SJSA1 (cell line): ENCODE data around the gene GLTPD2. TPM values are rescaled to one million over a fixed set of nuclear protein-coding genes. Genes with fewer than 3 reads are reported as not detected.
A peak's percentile ranks its signal among the peaks of the same experiment; 100 is the strongest.

ENCODE experiments used
- DNase-seq, 2 experiments: peaks; one replicate each; pipeline ENCODE4 v3.0.0-alpha.2; 2015 to 2020; ENCODE audit warnings: low spot score in 2 of 2, low read depth in 1 of 2
- H3K27ac ChIP-seq: fragments of 250-450 bp; sonication (Bioruptor Pico); 2 replicates; pipeline ENCODE4 v1.5.1; 2020; ENCODE audit warnings: mild to moderate bottlenecking, moderate library complexity
- H3K27me3 ChIP-seq: fragments of 250-450 bp; sonication (Bioruptor Pico); replicated peaks from 2 replicates; pipeline ENCODE4 v1.5.1; 2020; ENCODE audit warnings: mild to moderate bottlenecking, moderate library complexity
- H3K36me3 ChIP-seq: fragments of 250-450 bp; sonication (Bioruptor Pico); 2 replicates; pipeline ENCODE4 v1.5.1; 2020; ENCODE audit warnings: mild to moderate bottlenecking
- H3K4me1 ChIP-seq: fragments of 250-450 bp; sonication (Bioruptor Pico); replicated peaks from 2 replicates; pipeline ENCODE4 v1.6.1; 2021; ENCODE audit warnings: mild to moderate bottlenecking
- H3K4me3 ChIP-seq: fragments of 250-450 bp; sonication (Bioruptor Pico); 2 replicates; pipeline ENCODE4 v1.5.1; 2020; ENCODE audit warnings: mild to moderate bottlenecking
- H3K9me3 ChIP-seq: fragments of 250-450 bp; sonication (Bioruptor Pico); replicated peaks from 2 replicates; pipeline ENCODE4 v1.5.1; 2020; ENCODE audit warnings: mild to moderate bottlenecking
- total RNA-seq: library from RNA; depleted of rRNA; stranded (reverse); fragments of >200 nt; shearing (Covaris generic); gene quantifications from 2 replicates; pipeline ENCODE4 v1.2.3, GENCODE V29; 2014

Gene GLTPD2
- total RNA-seq, 1 experiment from 2014 or later: not detected

GRCh38 chr17:4782652-4783051 is 6.1 kb upstream of the GLTPD2 start:
- DNase-seq: no peak
- H3K9me3 ChIP-seq: no peaks in the 10 kb centered on the region
- H3K27ac ChIP-seq: no peak overlapping the region
- H3K4me3 ChIP-seq: no peak overlapping the region
- 0 out of 2 replicates have a peak, but pooled peaks cover 3% of the 10 kb centered on the region for H3K27me3 ChIP-seq
- 0 out of 2 replicates have a peak, but pooled peaks cover 4% of the 10 kb centered on the region for H3K4me1 ChIP-seq
- no peaks in the 10 kb centered on the region for H3K36me3 ChIP-seq

GRCh38 chr17:4785311-4786105 is 3.3 kb upstream of the GLTPD2 start:
- Histone ChIP-seq H3K4me3 (no peak overlapping the region), H3K27me3 (no peaks in the 10 kb centered on the region)
- no peak for DNase-seq

GRCh38 chr17:4786106-4786511 is 2.7 kb upstream of the GLTPD2 start, which contains the start of gene VMO1:
Gene VMO1 (minus strand): TSS chr17:4786364. CDS start chr17:4786352, 12 bp downstream.
- Histone ChIP-seq H3K4me1 (peaks cover 12% of the 10 kb centered on the region), H3K4me3 (no peak within 1 kb of the TSS), H3K36me3 (no peaks in the 10 kb centered on the region), H3K27me3 (no peaks in the 10 kb centered on the region), H3K9me3 (no peaks in the 10 kb centered on the region; the same call in 1 of the 2 replicates), H3K27ac (no peak within 1 kb of the TSS)
- DNase-seq: no peak

More at GRCh38 chr17:4785311-4786105, 3.3 kb upstream of the GLTPD2 start:
- peaks cover 12% of the 10 kb centered on the region for H3K4me1 ChIP-seq
- H3K9me3 ChIP-seq: no peaks in the 10 kb centered on the region; the same call in 1 of the 2 replicates
- H3K27ac ChIP-seq: no peak overlapping the region
- H3K36me3 ChIP-seq: no peaks in the 10 kb centered on the region

- no peak overlapping the region for H3K4me3 ChIP-seq
- DNase-seq: no peak
Observed at GRCh38 chr17:4786516-4786915, 2.2 kb upstream of the GLTPD2 start.

GRCh38 chr17:4788159-4788806 is 481 bp upstream of the GLTPD2 start:
- no peak for DNase-seq
- no peak overlapping the region for H3K27ac ChIP-seq

More at GRCh38 chr17:4786516-4786915, 2.2 kb upstream of the GLTPD2 start:
- Histone ChIP-seq H3K4me1 (peaks cover 12% of the 10 kb centered on the region), H3K36me3 (no peaks in the 10 kb centered on the region), H3K27ac (no peak overlapping the region), H3K27me3 (no peaks in the 10 kb centered on the region), H3K9me3 (no peaks in the 10 kb centered on the region; the same call in 1 of the 2 replicates)

GRCh38 chr17:4789701-4789950 is 862 bp downstream of the GLTPD2 start:
- H3K27me3 ChIP-seq: no peaks in the 10 kb centered on the region
- no peak for DNase-seq
- no peaks in the 10 kb centered on the region for H3K36me3 ChIP-seq
- H3K4me1 ChIP-seq: peaks cover 12% of the 10 kb centered on the region
- no peaks in the 10 kb centered on the region; the same call in 1 of the 2 replicates for H3K9me3 ChIP-seq
- peak overlapping the region; percentile 63 for H3K27ac ChIP-seq
- peak overlapping the region; percentile 59 for H3K4me3 ChIP-seq

More at GRCh38 chr17:4788159-4788806, 481 bp upstream of the GLTPD2 start:
- no peak overlapping the region for H3K4me3 ChIP-seq
- peaks cover 12% of the 10 kb centered on the region for H3K4me1 ChIP-seq
- H3K9me3 ChIP-seq: no peaks in the 10 kb centered on the region; the same call in 1 of the 2 replicates
- H3K36me3 ChIP-seq: no peaks in the 10 kb centered on the region
- H3K27me3 ChIP-seq: no peaks in the 10 kb centered on the region

- H3K4me1 ChIP-seq: peaks cover 12% of the 10 kb centered on the region
- H3K4me3 ChIP-seq: peak overlapping the region; percentile 59
- peak; percentile 89 to 93 for DNase-seq
- H3K27ac ChIP-seq: peak overlapping the region; percentile 63
- no peaks in the 10 kb centered on the region; the same call in 1 of the 2 replicates for H3K9me3 ChIP-seq
- H3K36me3 ChIP-seq: no peaks in the 10 kb centered on the region
- H3K27me3 ChIP-seq: no peaks in the 10 kb centered on the region
Observed at GRCh38 chr17:4789951-4790704, 1.4 kb downstream of the GLTPD2 start.

- no peaks in the 10 kb centered on the region for H3K36me3 ChIP-seq
- H3K27me3 ChIP-seq: no peaks in the 10 kb centered on the region
- no peak for DNase-seq
- no peaks in the 10 kb centered on the region; the same call in 1 of the 2 replicates for H3K9me3 ChIP-seq
- H3K4me1 ChIP-seq: peaks cover 12% of the 10 kb centered on the region
- H3K27ac ChIP-seq: no peak overlapping the region
- peak overlapping the region; percentile 59 for H3K4me3 ChIP-seq
Observed at GRCh38 chr17:4790705-4791088, 1.9 kb downstream of the GLTPD2 start.

- Histone ChIP-seq H3K36me3 (peaks cover 19% of the 10 kb centered on the region), H3K27me3 (no peaks in the 10 kb centered on the region), H3K4me1 (peaks cover 6% of the 10 kb centered on the region), H3K4me3 (no peak overlapping the region), H3K9me3 (no peaks in the 10 kb centered on the region), H3K27ac (no peak overlapping the region)
- DNase-seq: no peak
Observed at GRCh38 chr17:4795168-4795567, 6.4 kb downstream of the GLTPD2 start.

- peaks cover 6% of the 10 kb centered on the region for H3K4me1 ChIP-seq
- H3K4me3 ChIP-seq: peak overlapping the region; percentile 59
- H3K27me3 ChIP-seq: no peaks in the 10 kb centered on the region
- H3K27ac ChIP-seq: peak overlapping the region; percentile 24
- peak in 1 of 2 experiments; percentile 42 for DNase-seq
- no peaks in the 10 kb centered on the region for H3K9me3 ChIP-seq
- H3K36me3 ChIP-seq: peaks cover 19% of the 10 kb centered on the region
Observed at GRCh38 chr17:4796552-4796920, 7.8 kb downstream of the GLTPD2 start.

GRCh38 chr17:4800462-4801196 is 11.9 kb downstream of the GLTPD2 start:
- Histone ChIP-seq H3K9me3 (no peaks in the 10 kb centered on the region), H3K27ac (no peak overlapping the region), H3K36me3 (peaks cover 19% of the 10 kb centered on the region), H3K27me3 (no peaks in the 10 kb centered on the region), H3K4me3 (no peak overlapping the region), H3K4me1 (peaks cover 6% of the 10 kb centered on the region)
- no peak for DNase-seq

- peaks cover 16% of the 10 kb centered on the region for H3K36me3 ChIP-seq
- H3K27ac ChIP-seq: no peak within 1 kb of the TSS
- H3K4me1 ChIP-seq: peaks cover under 1% of the 10 kb centered on the region; the same call in 1 of the 2 replicates
- H3K27me3 ChIP-seq: no peaks in the 10 kb centered on the region
- no peak for DNase-seq
- H3K4me3 ChIP-seq: no peak within 1 kb of the TSS
- H3K9me3 ChIP-seq: no peaks in the 10 kb centered on the region
Observed at GRCh38 chr17:4802228-4802627, 13.5 kb downstream of the GLTPD2 start, which contains the start of gene C17orf114. Gene C17orf114 (minus strand): TSS chr17:4802328.

GRCh38 chr17:4806456-4806776 is 17.7 kb downstream of the GLTPD2 start:
- peak in 1 of 2 experiments; percentile 35 for DNase-seq
- peak overlapping the region; percentile 89 for H3K4me3 ChIP-seq
- peaks cover 6% of the 10 kb centered on the region for H3K36me3 ChIP-seq
- H3K4me1 ChIP-seq: peaks cover 6% of the 10 kb centered on the region
- H3K27me3 ChIP-seq: no peaks in the 10 kb centered on the region
- H3K27ac ChIP-seq: no peak overlapping the region
- no peaks in the 10 kb centered on the region for H3K9me3 ChIP-seq
